Measurements from ENCODE around the gene FRMD4B.

Gene FRMD4B

DNA sequence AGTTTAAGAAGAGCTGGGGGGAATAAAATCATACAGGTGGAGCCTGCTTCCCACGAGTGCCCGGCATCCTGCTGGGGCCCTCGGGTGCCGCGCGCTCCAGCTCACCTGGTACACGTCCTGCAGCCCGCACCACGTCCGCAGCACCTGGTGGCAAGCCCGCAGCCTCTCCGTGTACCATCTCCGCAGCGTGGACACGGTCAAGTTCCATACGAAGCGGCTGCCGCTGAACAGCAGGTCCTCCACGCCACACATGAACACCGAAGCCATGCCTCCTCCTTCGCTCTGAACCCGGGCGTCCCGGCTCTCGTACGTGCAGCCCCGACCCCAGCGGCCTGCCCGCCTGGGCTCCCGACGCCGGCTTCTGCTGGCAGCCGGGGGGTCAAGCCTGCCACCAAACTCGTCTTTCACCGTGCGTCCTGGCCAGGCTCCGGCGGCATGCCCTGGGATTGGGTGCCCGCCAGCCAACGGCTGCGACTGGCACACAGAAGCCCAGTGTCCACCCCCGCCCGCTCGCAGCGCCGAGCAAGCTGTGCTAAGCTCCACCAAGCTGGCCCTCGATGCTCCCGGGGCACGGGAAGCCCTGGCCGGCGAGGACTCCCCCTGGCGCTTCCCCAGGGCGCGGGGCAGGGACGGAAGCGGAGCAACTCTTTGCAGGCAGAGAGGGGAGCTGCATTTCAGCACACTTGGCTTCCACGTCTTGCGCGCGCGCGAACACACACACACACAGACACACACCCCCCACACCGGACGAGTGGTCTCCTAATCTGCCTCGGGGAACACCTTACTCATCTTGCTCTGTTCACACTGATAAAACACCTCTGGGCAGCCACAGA is at the start of gene FRMD4B:
Gene FRMD4B (minus strand): TSS at position 366 of the 833 bp plus-strand sequence. CDS start 99 bp downstream, at position 267.
- peak; percentile 56 for DNase-seq (ENCODE audit: low read depth)

DNA sequence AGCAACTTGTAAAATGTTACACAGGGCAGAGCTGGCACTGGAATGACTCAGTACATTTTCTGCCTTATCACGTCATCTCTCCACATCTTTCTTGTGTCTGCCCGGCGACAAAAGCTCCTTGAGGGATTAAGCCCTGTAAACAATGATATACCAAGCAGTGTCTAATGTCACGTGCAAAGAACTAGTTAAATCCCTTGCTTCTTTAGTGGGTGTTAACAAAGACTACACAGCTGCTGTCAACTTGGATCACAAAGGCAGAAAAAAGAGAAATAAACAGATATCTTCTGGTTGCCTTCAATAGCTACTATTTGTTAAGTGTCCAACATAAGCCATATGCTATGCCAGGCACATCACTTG is 48.1 kb upstream of the FRMD4B start:
- DNase-seq (ENCODE audit: low read depth), result peak; percentile 69

DNA sequence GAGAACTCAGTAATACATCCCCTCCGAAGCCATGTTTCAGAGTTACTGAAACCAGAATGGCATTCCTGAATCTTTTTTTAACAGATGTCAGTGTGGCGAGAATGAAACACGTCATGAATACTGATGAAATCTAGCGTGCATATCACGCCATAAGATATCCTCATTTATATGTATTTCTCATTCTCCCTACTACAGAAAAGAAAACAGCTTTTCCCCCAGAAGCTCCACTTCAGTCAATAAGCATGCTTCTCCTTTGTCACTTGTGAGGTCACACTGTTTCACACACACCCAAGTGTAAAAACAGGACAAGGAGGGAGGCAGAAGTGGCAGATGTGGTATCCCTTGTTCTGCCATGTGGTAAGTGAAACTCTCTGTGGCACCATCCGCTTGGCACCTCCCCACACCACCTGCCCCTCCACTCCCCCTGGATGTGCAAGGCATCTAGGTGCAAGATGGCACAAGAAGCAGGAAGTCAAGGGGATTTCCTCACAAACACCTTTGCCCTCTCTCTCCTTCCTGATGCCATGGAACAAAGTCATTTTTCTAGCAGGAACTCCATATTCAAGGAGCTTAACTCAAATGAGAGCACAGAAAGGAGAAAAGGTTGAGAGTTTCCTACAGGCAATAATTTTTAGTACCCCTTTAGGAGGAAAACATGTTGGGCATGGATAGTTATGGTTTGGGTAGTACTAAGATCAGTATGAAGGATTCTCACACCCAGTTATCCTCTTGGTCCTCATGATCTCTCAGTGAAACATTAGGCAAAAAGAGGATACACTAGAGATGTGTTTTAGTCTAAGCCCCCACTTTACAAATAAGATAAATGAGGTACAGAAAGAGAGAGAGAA is 47.5 kb upstream of the FRMD4B start:
- no peak for DNase-seq (ENCODE audit: low read depth)

DNA sequence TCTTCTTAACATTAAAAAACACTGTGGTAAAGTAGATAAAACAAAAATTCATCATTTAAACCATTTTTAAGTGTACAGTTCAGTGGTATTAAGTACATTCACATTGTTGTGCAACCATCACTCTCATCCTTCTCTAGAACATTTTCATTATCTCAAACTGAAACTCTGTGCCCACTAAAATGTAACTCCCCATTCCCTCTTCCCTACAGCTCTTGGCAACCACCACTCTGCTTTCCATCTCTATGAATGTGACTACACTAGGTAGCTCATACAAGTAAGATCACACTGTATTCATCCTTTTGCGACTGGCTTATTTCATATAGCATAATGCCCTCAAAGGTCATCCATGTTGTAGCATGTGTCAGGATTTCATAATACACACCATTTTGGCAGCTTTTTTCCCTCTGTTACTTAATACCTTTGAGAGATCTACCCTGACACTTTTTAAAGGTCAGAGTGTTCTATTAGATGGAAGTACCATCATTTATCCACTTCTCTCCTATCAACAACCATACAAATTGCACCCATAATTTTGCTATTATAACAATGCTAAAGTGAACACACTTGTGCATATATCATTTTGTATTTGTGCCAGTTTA is 42.9 kb upstream of the FRMD4B start:
- DNase-seq (ENCODE audit: low read depth), result no peak

DNA sequence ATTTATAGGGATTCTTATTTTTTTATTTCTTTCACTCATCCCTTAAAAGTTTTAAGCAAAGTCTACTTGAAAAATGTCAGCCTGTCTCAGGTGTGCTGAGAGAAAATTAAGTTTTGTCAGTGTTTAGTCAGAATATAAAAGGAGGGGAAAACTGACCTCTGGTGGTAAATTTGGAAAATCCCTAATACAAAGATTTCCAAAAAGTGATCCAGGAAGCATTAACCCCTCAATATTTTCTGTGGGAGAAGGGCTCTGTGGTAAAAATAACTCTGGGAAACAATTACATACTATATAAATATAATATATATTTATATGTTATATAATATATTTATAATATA is 41.0 kb upstream of the FRMD4B start:
- no peak for DNase-seq (ENCODE audit: low read depth)

DNA sequence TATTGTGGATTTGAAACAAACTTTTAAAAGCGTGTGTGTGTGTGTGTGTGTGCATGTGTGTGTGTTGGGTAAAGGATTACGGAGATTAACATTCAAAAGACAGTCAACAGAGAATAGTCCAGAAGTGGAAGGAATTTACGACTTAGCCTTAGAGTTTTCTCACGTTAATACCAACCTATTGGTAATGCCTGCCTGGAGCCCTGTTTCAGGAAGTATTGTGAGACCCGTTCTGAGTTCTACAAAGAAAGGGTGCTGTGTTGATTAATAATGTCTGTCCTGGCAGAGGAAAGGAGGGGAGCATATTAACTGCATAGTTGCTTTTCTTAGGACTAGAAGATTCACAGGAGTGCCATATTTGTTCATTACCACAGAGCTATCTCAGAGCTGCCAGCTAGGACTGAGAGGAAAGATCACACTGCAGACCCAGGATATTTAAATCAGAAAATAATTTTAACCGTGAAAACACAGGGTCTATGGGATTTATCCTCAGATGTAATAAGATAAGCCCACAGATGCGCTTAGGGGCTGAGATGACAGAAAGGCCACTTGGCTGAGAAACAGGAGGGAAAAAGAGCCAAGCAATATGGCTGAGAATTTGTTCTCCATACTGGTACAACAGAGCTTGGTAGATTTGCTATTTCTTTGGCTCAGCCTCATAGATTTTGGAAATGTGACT is 40.5 kb upstream of the FRMD4B start:
- no peak for DNase-seq (ENCODE audit: low read depth)

DNA sequence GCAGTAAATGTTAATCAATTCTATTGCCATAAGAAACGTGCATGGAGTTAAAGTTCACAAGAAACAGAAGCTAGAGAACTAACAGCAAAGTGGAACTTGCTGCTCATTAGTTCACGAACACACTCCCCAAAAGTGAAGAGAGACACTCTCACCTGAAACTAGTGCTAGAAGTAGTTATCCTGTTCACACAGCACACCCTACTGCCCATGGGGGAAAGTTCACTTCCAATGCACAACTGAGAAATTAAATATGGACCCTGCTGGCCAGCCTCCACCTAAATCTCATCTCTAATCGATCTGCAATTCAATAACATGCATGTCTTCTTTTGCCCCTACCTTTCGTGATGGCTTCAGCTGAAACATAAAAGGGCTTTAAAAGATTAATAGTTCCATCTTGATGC is 39.4 kb upstream of the FRMD4B start:
- peak; percentile 48 for DNase-seq (ENCODE audit: low read depth)

DNA sequence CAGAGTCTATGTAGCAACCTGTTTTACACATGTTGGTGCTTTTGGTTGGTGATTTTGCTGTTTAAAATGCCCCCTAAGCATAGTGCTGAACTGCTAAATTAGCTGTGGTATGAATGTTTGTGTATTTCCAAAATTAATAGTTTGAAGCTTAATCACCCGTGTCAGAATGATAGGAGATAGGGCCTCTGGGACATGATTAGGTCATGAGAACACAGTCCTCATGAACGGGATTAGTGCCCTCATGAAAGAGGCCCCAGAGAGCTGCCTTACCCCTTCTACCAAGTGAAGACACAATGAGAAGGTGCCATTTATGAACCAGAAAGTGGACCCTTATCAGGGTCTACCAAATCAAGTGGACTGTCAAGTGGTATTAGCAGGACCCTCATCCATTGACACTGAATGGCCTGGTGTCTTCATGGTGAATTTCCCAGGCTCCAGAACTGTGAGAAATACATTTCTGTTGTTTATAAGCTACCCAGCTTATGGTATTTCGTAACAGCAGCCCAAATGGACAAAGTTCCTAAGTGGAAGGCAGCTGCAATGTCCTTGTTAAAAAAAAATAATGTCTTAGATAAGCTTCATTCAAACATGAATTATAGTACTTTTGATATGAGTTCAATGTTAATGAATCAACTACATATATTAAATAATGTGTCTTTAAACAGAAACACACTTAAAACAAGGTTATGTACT is 37.7 kb upstream of the FRMD4B start:
- no peak for DNase-seq (ENCODE audit: low read depth)

DNA sequence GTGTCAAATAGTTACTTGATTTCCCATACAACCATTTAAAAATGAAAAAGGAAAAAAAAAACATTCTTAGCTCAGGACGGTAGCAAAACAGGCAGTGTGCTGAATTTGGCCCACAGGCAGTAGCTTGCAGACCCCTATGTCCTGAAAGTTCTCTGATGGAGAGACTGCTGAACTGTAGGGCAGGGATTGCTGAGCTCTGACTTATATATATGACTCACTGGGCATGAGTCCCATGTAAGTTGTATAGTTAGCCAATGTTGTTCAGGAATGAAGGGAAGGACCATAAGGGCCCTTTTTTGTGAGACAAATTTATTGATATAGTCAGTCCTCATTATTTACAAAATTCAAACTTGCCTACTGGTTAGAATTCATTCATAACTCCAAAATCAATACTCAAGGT is 36.9 kb upstream of the FRMD4B start:
- peak; percentile 71 for DNase-seq (ENCODE audit: low read depth)

DNA sequence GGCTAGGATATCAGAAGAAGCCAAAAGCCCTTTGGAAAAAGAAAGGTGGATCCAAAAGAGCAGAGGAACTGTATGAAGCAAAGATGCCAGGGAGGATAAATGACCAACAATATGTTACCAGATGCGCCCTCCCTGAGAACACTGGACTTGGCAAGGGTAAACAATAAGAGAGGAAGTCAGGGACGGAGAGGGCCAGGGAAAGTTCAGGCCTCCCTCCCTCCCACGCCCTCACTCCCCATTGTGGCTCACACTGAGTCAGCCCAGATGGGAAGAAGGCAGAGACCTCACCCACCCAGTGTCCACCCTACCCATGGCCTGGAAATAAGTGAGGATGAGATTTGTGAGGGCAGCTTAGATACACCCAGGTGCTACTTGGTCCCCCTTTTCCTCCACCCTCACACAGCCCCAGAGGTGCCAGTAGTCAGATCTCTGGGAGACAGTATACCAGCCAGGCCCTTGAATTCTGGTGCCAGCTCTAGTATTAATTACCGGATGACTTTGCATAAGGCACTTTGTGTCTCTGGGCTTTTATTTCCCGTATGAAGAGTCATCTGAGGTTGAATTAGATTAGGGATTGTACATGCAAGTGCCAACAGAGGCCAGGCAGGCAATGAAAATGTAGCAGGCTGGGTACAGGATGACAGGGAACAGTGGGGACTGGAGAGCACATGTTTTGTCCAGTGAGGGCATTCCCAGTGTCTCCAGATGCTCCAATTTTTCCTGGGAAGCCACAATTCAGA is 35.1 kb upstream of the FRMD4B start:
- peak; percentile 25 for DNase-seq (ENCODE audit: low read depth)

DNA sequence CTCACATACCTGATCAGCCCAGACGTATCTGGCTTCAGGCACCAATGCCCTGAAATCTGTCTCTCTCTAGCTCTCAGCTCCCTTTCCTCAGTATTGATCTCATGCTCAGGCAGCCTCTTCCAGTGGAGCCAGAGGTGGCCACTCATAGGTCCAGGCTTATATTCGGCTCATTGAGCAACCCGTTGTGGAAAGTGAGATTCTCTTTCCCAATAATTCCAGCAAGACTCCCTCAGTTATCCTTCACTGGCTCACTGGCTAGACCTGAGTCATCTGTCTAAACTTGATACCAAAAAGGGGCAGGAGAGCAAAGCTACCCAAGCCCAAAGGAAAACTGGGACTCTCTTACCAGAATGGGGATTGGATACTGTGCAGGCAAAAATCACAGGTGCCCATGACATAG is 33.4 kb upstream of the FRMD4B start:
- no peak for DNase-seq (ENCODE audit: low read depth)

DNA sequence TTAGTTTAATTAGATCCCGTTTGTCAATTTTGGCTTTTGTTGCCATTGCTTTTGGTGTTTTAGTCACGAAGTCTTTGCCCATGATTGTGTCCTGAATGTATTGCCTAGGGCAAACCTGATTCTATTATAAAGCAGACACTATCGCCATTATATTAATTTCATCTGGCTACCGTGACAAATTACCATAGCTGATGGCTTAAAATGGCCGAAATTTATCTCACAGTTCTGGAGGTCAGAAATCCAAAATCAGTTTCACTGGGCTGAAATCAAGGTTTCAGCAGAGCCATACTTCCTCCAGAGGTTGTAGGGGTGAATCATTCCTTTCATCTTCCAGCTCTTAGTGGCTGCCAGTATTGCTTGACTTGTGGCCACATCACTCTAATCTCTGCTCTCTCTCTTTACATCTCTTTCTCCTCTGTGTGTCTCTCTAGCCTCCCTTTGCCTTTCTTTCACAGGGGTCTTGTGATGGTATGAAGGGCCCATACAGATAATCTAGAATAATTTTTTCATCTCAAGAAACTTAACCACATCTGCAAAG is 31.7 kb upstream of the FRMD4B start:
- DNase-seq (ENCODE audit: low read depth), result no peak

DNA sequence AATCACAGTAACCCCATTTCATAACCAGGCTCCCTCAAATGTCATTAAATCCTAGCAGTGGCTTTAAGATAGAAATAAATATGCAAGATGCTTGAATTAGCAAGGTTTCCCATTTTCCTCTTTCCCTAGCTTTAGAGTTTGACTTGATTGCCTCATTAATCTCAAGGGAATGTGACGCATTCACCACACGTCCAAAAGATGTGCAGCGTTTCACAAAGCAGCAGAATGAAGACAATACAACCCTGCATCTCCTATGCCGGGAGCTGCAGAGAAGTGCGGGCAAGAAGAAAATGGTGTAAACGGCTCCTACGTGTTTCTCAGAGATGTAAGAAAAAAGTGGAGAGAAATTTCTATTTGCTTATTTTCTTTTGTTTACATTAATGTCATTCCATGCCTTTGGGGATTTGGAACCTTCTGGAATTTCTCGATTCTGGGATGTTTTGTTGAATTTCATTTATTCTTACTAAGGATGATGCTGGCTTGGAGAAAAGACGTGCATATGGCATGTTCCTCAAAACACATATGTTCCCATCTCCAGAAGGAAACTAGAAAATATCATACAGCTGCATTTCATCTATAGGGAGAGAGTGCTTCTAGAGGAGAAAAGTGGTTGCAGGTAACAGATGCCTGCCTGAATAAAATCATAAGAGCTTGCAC is 27.8 kb upstream of the FRMD4B start:
- peak; percentile 46 for DNase-seq (ENCODE audit: low read depth)

DNA sequence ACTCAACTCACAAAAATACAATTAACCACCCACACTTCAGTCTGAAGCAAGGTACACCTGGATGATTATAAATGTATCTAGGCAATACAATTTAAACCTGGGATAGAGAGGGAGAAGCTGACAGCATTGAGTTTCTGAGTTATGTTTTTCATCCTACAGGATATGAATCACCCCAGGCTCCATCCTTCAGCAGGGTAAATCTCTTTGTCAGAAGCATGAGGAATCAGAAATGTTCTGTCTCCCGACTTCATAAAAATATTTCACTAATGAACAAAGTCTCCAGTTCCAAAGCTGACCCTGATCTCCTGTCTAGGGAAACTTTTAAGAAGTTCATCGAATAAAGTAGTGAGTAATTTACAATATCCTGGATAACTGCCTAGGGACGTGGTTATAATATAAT is 25.5 kb upstream of the FRMD4B start:
- peak; percentile 90 for DNase-seq (ENCODE audit: low read depth)

DNA sequence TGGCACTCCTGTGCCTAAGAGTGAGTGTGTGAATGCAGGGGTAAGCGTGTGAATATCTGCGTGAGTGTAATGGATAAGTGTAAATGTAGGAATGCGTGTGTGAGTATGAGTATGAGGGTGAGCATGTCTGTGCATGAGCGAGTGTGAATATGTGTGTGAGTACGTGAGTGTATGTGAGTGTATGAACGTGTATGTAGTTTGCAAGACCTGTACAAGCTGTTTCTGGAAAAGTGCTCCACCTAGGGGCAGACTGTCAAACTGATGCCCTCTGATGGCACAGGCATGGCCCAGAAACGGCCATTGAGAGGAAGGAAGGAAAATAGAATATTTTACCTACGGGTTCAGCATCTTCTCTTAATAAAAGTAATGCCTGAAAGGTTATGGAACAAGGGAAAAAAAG is 24.4 kb upstream of the FRMD4B start:
- DNase-seq (ENCODE audit: low read depth), result peak; percentile 70

DNA sequence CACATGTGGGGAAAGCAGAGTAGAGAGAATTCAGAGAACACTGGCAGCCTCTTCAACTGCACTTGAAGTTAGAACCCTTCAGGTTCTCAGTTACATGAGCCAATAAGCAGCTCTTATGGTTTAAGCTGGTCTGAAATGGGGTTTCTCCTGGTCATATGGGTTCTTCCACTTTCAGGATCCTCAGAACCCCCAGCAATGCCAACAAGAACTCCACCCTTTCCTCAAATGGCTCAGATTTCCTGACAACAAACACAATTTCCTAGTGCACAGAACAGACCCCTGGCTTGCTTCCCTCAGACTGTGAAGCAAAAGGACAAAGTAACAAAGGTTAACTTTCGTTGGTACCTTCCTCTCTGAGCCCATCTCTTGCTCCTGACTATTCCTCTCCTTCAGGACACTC is 23.9 kb upstream of the FRMD4B start:
- no peak for DNase-seq (ENCODE audit: low read depth)

DNA sequence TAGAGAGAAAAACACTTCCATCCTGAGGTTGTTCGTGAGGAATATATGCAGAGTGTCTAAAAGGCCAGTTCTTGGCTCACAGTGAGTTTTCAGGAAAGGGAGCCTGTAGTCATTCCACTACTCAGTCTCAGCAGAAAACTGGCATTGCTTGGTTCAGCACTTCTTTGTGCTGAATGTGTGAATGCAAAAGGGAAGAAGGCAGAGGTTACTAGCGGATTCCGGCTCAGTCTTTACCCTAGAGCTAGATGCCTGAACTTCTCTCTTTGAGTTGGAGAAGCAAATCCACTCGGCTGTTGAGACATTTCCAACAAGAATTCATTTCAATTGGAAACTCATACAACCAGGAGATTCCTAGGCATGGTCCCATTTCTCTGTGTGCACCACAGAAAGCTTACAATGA is 23.1 kb upstream of the FRMD4B start:
- DNase-seq (ENCODE audit: low read depth), result no peak

DNA sequence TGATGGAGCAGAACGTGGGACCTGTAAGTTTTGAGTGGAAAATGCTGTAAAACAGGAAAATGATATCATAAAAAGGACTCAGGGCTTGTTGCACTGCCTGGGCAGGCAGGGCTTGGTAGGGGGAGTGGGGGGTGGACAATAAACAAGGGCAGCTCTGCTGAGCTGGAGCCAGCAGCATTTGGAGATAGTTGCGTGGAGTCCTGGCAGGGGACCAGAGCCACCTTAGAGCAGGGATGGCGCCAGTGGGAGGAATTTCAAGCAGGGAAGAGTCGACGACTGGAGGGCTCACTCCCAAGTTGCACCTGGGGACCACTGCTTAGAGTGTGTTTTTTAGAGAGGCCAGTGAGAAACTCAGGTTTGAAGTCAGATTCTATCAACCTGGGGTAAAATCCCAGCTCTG is 22.7 kb upstream of the FRMD4B start:
- DNase-seq (ENCODE audit: low read depth), result no peak

DNA sequence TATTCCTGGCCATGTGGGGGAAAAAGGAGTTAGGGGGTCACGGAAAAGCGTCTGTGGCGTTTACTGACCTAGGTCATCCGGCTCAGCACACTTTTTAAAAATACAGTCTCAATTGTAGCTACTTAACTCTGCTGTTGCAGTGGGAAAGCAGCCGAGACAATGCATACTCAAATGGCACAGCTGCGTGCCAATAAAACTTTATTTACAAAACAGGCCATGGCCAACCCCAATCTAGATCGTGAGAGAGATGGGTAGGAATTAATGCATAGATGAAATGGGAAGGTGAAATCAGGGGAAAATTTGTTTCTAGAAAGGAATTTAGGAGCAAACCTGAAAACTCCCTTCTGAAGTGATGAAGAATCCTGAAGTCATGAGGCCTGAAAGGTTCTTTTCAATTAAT is 22.0 kb upstream of the FRMD4B start:
- DNase-seq (ENCODE audit: low read depth), result no peak

DNA sequence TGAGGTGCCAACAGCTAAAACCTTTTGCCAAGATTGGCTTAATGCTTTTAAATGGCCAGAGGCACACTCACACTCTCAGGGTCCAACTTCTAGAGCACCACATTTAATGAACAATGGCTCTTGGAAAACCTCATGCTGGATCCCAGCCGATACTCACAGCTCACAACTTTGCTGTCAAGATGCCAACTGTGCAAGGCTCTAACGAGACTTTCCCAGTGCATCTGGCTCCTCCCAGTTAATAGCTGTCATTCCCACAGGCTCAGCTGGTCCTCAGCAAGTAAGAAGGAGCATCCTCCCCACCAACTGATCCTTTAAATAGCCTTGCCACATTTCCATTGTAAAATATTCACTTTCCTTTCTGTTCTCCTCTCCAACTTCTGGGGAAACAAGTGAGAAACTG is 20.3 kb upstream of the FRMD4B start:
- peak; percentile 89 for DNase-seq (ENCODE audit: low read depth)

Measured in EH (cell line).